Mesenchymal stem cell (in vitro differentiated cells and primary cell): ENCODE results near the gene KNTC1.
A peak's percentile ranks its signal among the peaks of the same experiment; 100 is the strongest.

Source experiments
- DNase-seq: peaks from one replicate; pipeline ENCODE4 v3.0.0-alpha.2; 2013
- H2AFZ ChIP-seq: one replicate; pipeline ENCODE4 v1.6.1; 2013; ENCODE audit warnings: low read depth, mild to moderate bottlenecking, control low read depth, inconsistent platforms, low read length, moderate library complexity
- H2AK5ac ChIP-seq: 2 replicates; pipeline ENCODE4 v1.6.1; 2013; ENCODE audit warnings: low read length, moderate library complexity, mild to moderate bottlenecking, inconsistent platforms; ENCODE audit not compliant: severe bottlenecking
- H2BK120ac ChIP-seq: one replicate; pipeline ENCODE4 v1.6.1; 2013; ENCODE audit warnings: low read depth, mild to moderate bottlenecking, inconsistent platforms, low read length, moderate library complexity
- H2BK12ac ChIP-seq, 2 experiments: one replicate each; pipeline ENCODE4 v1.6.1; 2013; ENCODE audit warnings: inconsistent platforms in 2 of 2, low read length in 2 of 2, mild to moderate bottlenecking in 2 of 2, moderate library complexity in 2 of 2, control low read depth in 1 of 2
- H2BK15ac ChIP-seq: one replicate; pipeline ENCODE4 v1.6.1; 2013; ENCODE audit warnings: mild to moderate bottlenecking, low read depth, inconsistent platforms; ENCODE audit not compliant: poor library complexity, severe bottlenecking
- H2BK5ac ChIP-seq: 2 replicates; pipeline ENCODE4 v1.6.1; 2013; ENCODE audit warnings: low read depth, mild to moderate bottlenecking, low read length, control low read depth, inconsistent platforms; ENCODE audit not compliant: poor library complexity, severe bottlenecking
- H3K14ac ChIP-seq, 2 experiments: one replicate each; pipeline ENCODE4 v1.6.1; 2013; ENCODE audit warnings: inconsistent platforms in 2 of 2, low read length in 2 of 2, control low read depth in 1 of 2, mild to moderate bottlenecking in 1 of 2, moderate library complexity in 1 of 2
- H3K18ac ChIP-seq, 2 experiments: one replicate each; pipeline ENCODE4 v1.6.1; 2013; ENCODE audit warnings: inconsistent platforms in 2 of 2, low read length in 2 of 2, control low read depth in 1 of 2, low read depth in 1 of 2, mild to moderate bottlenecking in 1 of 2
- H3K23ac ChIP-seq, 2 experiments: one replicate each; pipeline ENCODE4 v1.6.1; 2013; ENCODE audit warnings: inconsistent platforms in 2 of 2, low read length in 2 of 2, mild to moderate bottlenecking in 2 of 2, moderate library complexity in 2 of 2, control low read depth in 1 of 2
- H3K27ac ChIP-seq: 2 replicates; pipeline ENCODE4 v1.5.1; 2013; ENCODE audit warnings: mild to moderate bottlenecking, moderate library complexity, low read length, control low read depth, inconsistent platforms; ENCODE audit not compliant: poor library complexity, severe bottlenecking
- H3K27me3 ChIP-seq, 2 experiments: 2 replicates each; pipeline versions ENCODE4 v1.6.1 to v1.7.0; 2013; ENCODE audit warnings: low read length in 2 of 2, mild to moderate bottlenecking in 2 of 2, moderate library complexity in 2 of 2, control low read depth in 1 of 2, inconsistent platforms in 1 of 2; ENCODE audit not compliant: control insufficient read depth in 1 of 2, insufficient read depth in 1 of 2
- H3K36me3 ChIP-seq, 2 experiments: 2 replicates each; pipeline versions ENCODE4 v1.6.1 to v1.7.0; 2013; ENCODE audit warnings: low read length in 2 of 2, control low read depth in 1 of 2, inconsistent platforms in 1 of 2, low read depth in 1 of 2, mild to moderate bottlenecking in 1 of 2; ENCODE audit not compliant: insufficient read depth in 2 of 2, control insufficient read depth in 1 of 2
- H3K4ac ChIP-seq, 2 experiments: one replicate each; pipeline ENCODE4 v1.6.1; 2013; ENCODE audit warnings: inconsistent platforms in 2 of 2, low read length in 2 of 2, mild to moderate bottlenecking in 2 of 2, moderate library complexity in 2 of 2, control low read depth in 1 of 2, low read depth in 1 of 2
- H3K4me1 ChIP-seq: 2 replicates; pipeline ENCODE4 v1.6.1; 2013; ENCODE audit warnings: low read depth, low read length, control low read depth; ENCODE audit not compliant: control insufficient read depth, insufficient read depth
- H3K4me2 ChIP-seq: 2 replicates; pipeline ENCODE4 v1.6.1; 2013; ENCODE audit warnings: low read length, mild to moderate bottlenecking, inconsistent platforms; ENCODE audit not compliant: poor library complexity, severe bottlenecking
- H3K4me3 ChIP-seq, 2 experiments: 2 replicates each; pipeline versions ENCODE4 v1.5.1 to v1.7.0; 2013; ENCODE audit warnings: low read length in 2 of 2, mild to moderate bottlenecking in 2 of 2, control low read depth in 1 of 2, low read depth in 1 of 2; ENCODE audit not compliant: insufficient read depth in 1 of 2
- H3K79me1 ChIP-seq: replicated peaks from 2 replicates; pipeline ENCODE4 v1.6.1; 2013; ENCODE audit warnings: mild to moderate bottlenecking, control low read depth, low read length, inconsistent platforms; ENCODE audit not compliant: poor library complexity, severe bottlenecking
- H3K9ac ChIP-seq: 2 replicates; pipeline ENCODE4 v1.7.0; 2013; ENCODE audit warnings: mild to moderate bottlenecking, low read length, moderate library complexity
- H3K9me3 ChIP-seq: 2 replicates; pipeline ENCODE4 v1.7.0; 2013; ENCODE audit warnings: mild to moderate bottlenecking, low read length; ENCODE audit not compliant: control insufficient read depth
- H4K8ac ChIP-seq: one replicate; pipeline ENCODE4 v1.6.1; 2013; ENCODE audit warnings: inconsistent platforms, mild to moderate bottlenecking, low read length, moderate library complexity
- H4K91ac ChIP-seq: one replicate; pipeline ENCODE4 v1.6.1; 2013; ENCODE audit warnings: mild to moderate bottlenecking, low read length, inconsistent platforms
- WGBS: methylation state at CpG from one replicate; pipeline ENCODE4 v1.1.7; 2013; ENCODE audit warnings: mixed read lengths; 5-methylcytosine and 5-hydroxymethylcytosine counted together

The KNTC1 gene

GRCh38 chr12:122528582-122528981 is 1.5 kb downstream of the KNTC1 start:
- Histone ChIP-seq H3K4me1 (no peaks in the 10 kb centered on the region), H3K79me1 (peaks cover 11% of the 10 kb centered on the region), H2BK15ac (no peak overlapping the region), H4K91ac (no peak overlapping the region), H3K27me3 (no peaks in the 10 kb centered on the region), H2BK5ac (no peak overlapping the region), H3K4ac (no peak overlapping the region), H2AFZ (no peak overlapping the region), H3K14ac (no peak overlapping the region), H3K4me2 (no peak overlapping the region), H4K8ac (no peak overlapping the region), H3K23ac (no peak overlapping the region), H3K27ac (no peak overlapping the region), H3K36me3 (peaks cover 4 to 22% of the 10 kb centered on the region in 2 experiments), H3K9ac (peak overlapping the region; percentile 100), H2BK12ac (no peak overlapping the region), H2BK120ac (no peak overlapping the region), H3K4me3 (peak overlapping the region in 1 of 2 experiments; percentile 95), H3K18ac (no peak overlapping the region), H3K9me3 (no peaks in the 10 kb centered on the region), H2AK5ac (no peak overlapping the region)
- 99% methylated on average over 7 of the region's 7 CpGs for WGBS
- DNase-seq: no peak

- no peak for DNase-seq
- no peak overlapping the region for H2AFZ ChIP-seq
- no peaks in the 10 kb centered on the region for H3K27me3 ChIP-seq
- no peak overlapping the region for H2BK120ac ChIP-seq
- no peak overlapping the region for H2BK5ac ChIP-seq
- no peak overlapping the region for H2BK12ac ChIP-seq
- H3K4me2 ChIP-seq: no peak overlapping the region
- H2AK5ac ChIP-seq: no peak overlapping the region
- 100% methylated on average over 2 of the region's 6 CpGs for WGBS
- no peak overlapping the region for H3K4ac ChIP-seq
- no peak overlapping the region for H3K14ac ChIP-seq
- no peak overlapping the region for H3K4me3 ChIP-seq
- H3K9me3 ChIP-seq: no peaks in the 10 kb centered on the region
- no peak overlapping the region for H3K23ac ChIP-seq
- H4K8ac ChIP-seq: no peak overlapping the region
- no peaks in the 10 kb centered on the region for H3K4me1 ChIP-seq
- H3K9ac ChIP-seq: no peak overlapping the region
- H2BK15ac ChIP-seq: no peak overlapping the region
- peaks cover 4 to 18% of the 10 kb centered on the region in 2 experiments for H3K36me3 ChIP-seq
- H3K79me1 ChIP-seq: peaks cover 12% of the 10 kb centered on the region
- no peak overlapping the region for H4K91ac ChIP-seq
- H3K27ac ChIP-seq: no peak overlapping the region
- no peak overlapping the region for H3K18ac ChIP-seq
These were observed 1.9 kb downstream of the KNTC1 start for GRCh38 chr12:122528992-122529391.

- Histone ChIP-seq H3K23ac (no peak overlapping the region), H3K27ac (no peak overlapping the region), H3K4me2 (no peak overlapping the region), H3K9ac (no peak overlapping the region), H3K27me3 (no peaks in the 10 kb centered on the region), H2AK5ac (no peak overlapping the region), H3K4me1 (no peaks in the 10 kb centered on the region), H3K9me3 (no peaks in the 10 kb centered on the region), H2BK120ac (no peak overlapping the region), H3K14ac (no peak overlapping the region), H3K79me1 (peaks cover 15% of the 10 kb centered on the region), H3K36me3 (peaks cover 4 to 29% of the 10 kb centered on the region in 2 experiments), H3K18ac (no peak overlapping the region), H4K91ac (no peak overlapping the region), H2AFZ (no peak overlapping the region), H2BK5ac (no peak overlapping the region), H2BK15ac (no peak overlapping the region), H4K8ac (no peak overlapping the region), H3K4me3 (no peak overlapping the region), H2BK12ac (no peak overlapping the region), H3K4ac (no peak overlapping the region)
- DNase-seq: no peak
- WGBS: 94% methylated on average over 2 of the region's 2 CpGs
These were observed 6.8 kb downstream of the KNTC1 start for GRCh38 chr12:122533856-122534255.

- H3K27ac ChIP-seq: no peak overlapping the region
- H3K27me3 ChIP-seq: no peaks in the 10 kb centered on the region
- H2BK12ac ChIP-seq: no peak overlapping the region
- H2AFZ ChIP-seq: no peak overlapping the region
- no peak overlapping the region for H3K4ac ChIP-seq
- H3K4me2 ChIP-seq: no peak overlapping the region
- no peak overlapping the region for H3K14ac ChIP-seq
- no peak overlapping the region for H2BK5ac ChIP-seq
- 95% methylated on average over 4 of the region's 4 CpGs for whole genome bisulfite sequencing
- peaks cover 4 to 20% of the 10 kb centered on the region in 2 experiments for H3K36me3 ChIP-seq
- H3K4me1 ChIP-seq: no peaks in the 10 kb centered on the region
- no peak overlapping the region for H3K18ac ChIP-seq
- no peak overlapping the region for H2BK15ac ChIP-seq
- H2AK5ac ChIP-seq: no peak overlapping the region
- H3K4me3 ChIP-seq: no peak overlapping the region
- peaks cover 12% of the 10 kb centered on the region for H3K79me1 ChIP-seq
- H2BK120ac ChIP-seq: no peak overlapping the region
- no peak overlapping the region for H4K91ac ChIP-seq
- no peak for DNase-seq
- no peak overlapping the region for H3K9ac ChIP-seq
- no peak overlapping the region for H4K8ac ChIP-seq
- H3K23ac ChIP-seq: no peak overlapping the region
- no peaks in the 10 kb centered on the region for H3K9me3 ChIP-seq
These were observed 10.0 kb downstream of the KNTC1 start for GRCh38 chr12:122537021-122537420.
